ENCODE measurements around the gene TEX2.

Gene TEX2

DNA sequence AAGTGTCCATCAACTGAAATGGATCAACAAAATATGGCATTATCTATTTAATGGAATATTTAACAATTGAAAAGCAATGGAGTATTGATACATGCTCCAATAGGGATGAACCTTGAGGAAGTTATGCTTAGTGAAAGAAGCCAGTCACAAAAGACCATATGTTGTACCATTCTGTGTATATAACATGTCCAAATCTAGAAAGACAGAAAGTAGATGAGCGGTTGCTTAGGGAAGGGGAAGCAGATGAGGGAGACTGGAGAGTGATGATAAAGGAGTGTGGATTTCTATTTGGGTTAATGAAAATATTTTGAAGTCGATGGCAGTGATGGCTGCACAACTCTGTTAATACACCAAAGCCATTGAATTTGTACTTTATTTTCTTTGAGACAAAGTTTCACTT is 124.6 kb downstream of the TEX2 start:
- H3K36me3 ChIP-seq (ENCODE audit: control insufficient read depth in 2 of 2, insufficient read depth in 2 of 2, low read length in 2 of 2) = no peaks in the 10 kb centered on the region
- H3K27me3 ChIP-seq (ENCODE audit: control insufficient read depth in 1 of 2, insufficient read depth in 2 of 2, low read length in 2 of 2) = no peaks in the 10 kb centered on the region
- H3K9ac ChIP-seq (ENCODE audit: low read length in 2 of 2) = no peak overlapping the region
- H3K27ac ChIP-seq (ENCODE audit: low read length) = no peak overlapping the region
- no peaks in the 10 kb centered on the region for H3K9me3 ChIP-seq (ENCODE audit: control insufficient read depth in 2 of 2, low read length in 2 of 2)
- no peak overlapping the region for H3K4me3 ChIP-seq (ENCODE audit: low read length in 2 of 2)
- no peaks in the 10 kb centered on the region for H3K4me1 ChIP-seq (ENCODE audit: control insufficient read depth, insufficient read depth, low read length)

DNA sequence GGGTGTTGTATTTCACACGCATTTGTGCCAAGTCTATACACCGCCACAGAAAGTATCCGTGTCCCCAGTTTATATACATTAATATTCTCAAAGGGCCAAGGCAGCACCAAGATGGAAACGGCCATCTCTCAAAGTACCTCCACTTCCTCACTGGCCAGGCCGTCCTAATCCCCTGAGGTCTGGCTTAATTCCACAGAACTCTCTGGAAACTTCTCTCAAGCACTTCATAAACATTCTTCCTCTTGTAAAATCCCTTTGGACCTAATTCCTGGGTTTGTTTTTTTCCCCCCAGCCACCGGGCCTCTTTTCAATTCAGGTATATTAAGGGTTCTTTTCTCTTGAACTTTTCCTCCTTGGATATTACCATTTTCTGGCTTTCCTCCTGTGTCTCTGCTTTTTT is 128.1 kb downstream of the TEX2 start:
- no peak overlapping the region for H3K9ac ChIP-seq (ENCODE audit: low read length in 2 of 2)
- H3K27me3 ChIP-seq (ENCODE audit: control insufficient read depth in 1 of 2, insufficient read depth in 2 of 2, low read length in 2 of 2) = no peaks in the 10 kb centered on the region
- H3K27ac ChIP-seq (ENCODE audit: low read length) = no peak overlapping the region
- peaks cover 8% of the 10 kb centered on the region for H3K4me1 ChIP-seq (ENCODE audit: control insufficient read depth, insufficient read depth, low read length)
- H3K36me3 ChIP-seq (ENCODE audit: control insufficient read depth in 2 of 2, insufficient read depth in 2 of 2, low read length in 2 of 2) = no peaks in the 10 kb centered on the region
- H3K9me3 ChIP-seq (ENCODE audit: control insufficient read depth in 2 of 2, low read length in 2 of 2) = no peaks in the 10 kb centered on the region
- H3K4me3 ChIP-seq (ENCODE audit: low read length in 2 of 2) = no peak overlapping the region

DNA sequence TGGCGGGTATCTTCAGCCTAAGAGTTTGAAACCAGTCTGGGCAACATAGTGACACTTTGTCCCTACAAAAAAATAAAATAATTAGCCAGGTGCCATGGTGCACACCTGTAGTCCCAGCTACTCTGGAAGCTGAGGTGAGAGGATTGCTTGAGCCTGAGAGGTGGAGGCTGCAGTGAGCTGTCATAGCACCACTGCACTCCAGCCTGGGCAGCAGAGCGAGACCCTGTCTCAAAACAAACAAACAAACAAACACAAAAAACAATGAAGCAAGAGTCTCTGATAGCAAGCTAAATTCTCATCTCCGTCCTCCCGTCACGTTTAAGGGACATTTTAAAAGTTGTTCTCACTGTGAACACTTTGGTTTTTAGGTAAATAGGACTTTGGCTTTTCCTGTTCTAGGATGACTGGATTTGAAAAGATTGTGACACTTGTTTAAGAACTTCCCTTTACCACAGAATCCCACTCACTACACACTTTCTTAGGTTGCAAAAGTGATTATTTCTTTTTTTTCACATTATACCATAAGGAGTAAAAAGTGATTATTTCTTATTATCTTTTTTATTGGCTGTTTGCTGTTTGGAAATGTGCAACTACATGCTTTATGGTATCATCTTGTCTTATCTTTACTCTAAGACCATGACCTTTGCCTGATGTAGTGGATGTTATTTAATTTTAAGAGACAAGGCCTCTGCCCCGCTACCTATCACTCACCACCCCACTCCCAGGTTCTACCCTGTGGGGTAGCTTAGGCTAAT is 128.7 kb downstream of the TEX2 start:
- Histone ChIP-seq H3K9ac (ENCODE audit: low read length in 2 of 2) (no peak overlapping the region), H3K4me1 (ENCODE audit: control insufficient read depth, insufficient read depth, low read length) (peaks cover 8% of the 10 kb centered on the region), H3K4me3 (ENCODE audit: low read length in 2 of 2) (no peak overlapping the region), H3K27ac (ENCODE audit: low read length) (no peak overlapping the region), H3K9me3 (ENCODE audit: control insufficient read depth in 2 of 2, low read length in 2 of 2) (no peaks in the 10 kb centered on the region), H3K27me3 (ENCODE audit: control insufficient read depth in 1 of 2, insufficient read depth in 2 of 2, low read length in 2 of 2) (no peaks in the 10 kb centered on the region), H3K36me3 (ENCODE audit: control insufficient read depth in 2 of 2, insufficient read depth in 2 of 2, low read length in 2 of 2) (no peaks in the 10 kb centered on the region)

DNA sequence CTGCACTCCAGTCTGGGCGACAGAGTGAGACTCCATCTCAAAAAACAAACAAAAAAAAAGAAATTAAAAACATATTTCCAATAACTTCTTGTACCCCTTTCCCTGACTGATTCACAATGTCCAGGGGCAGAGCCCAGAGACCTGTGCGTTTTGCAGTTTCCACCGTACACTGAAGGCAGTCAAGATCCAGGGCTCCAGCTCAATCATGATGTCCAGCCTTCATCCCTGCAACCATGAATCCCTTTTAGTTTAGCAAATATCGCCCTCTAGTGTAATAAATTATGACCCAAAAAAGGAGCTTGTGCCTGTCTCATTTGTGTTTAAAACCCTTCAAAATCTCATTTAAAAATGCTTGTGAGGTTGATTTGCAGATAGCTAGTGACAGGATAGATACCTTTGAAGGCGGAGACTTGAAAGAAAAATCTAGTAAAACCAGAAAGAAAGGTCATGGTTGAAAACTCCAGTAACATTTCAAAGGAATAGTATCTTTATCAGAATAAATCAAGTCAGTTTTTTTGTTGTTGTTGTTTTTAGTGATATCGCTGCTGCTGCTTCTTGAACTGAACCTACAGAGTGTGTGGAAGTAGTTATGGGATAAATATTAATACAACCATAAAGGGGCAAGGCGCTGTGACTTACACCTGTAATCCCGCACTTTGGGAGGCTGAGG is 129.4 kb downstream of the TEX2 start:
- no peaks in the 10 kb centered on the region for H3K27me3 ChIP-seq (ENCODE audit: control insufficient read depth in 1 of 2, insufficient read depth in 2 of 2, low read length in 2 of 2)
- H3K27ac ChIP-seq (ENCODE audit: low read length) = no peak overlapping the region
- H3K9ac ChIP-seq (ENCODE audit: low read length in 2 of 2) = no peak overlapping the region

DNA sequence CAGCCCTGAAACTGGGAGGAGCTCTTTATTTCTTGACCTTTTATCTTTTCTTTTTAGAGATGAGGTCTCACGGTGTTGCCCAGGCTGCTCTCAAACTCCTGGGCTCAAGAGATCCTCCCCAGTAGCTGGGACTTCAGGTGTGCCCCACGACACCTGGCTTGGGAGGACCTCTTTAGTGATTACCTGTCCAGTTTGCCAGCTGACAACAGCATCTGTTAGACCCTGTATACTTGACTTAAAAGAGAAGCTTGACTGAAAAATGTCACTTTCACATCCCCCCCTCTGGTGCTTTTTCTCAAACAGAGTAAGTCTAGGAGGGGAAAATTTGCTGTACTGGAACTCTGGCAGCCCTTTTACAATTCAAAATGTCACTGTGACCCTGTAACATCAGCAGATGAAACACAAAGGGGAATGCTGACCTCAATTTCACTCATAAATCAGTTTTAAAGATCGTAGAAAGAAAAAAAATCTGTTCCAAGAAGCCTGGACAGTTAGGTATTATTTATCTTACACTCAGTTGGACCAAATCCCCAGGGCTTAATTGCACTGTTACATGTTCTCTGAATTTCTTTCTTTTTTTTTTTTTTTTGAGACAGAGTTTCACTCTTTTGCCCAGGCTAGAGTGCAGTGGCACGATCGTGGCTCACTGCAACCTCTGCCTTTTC is 131.3 kb downstream of the TEX2 start:
- Histone ChIP-seq H3K9me3 (ENCODE audit: control insufficient read depth in 2 of 2, low read length in 2 of 2) (no peaks in the 10 kb centered on the region), H3K4me3 (ENCODE audit: low read length in 2 of 2) (no peak overlapping the region), H3K4me1 (ENCODE audit: control insufficient read depth, insufficient read depth, low read length) (peaks cover 14% of the 10 kb centered on the region), H3K27me3 (ENCODE audit: control insufficient read depth in 1 of 2, insufficient read depth in 2 of 2, low read length in 2 of 2) (no peaks in the 10 kb centered on the region), H3K36me3 (ENCODE audit: control insufficient read depth in 2 of 2, insufficient read depth in 2 of 2, low read length in 2 of 2) (no peaks in the 10 kb centered on the region), H3K27ac (ENCODE audit: low read length) (no peak overlapping the region), H3K9ac (ENCODE audit: low read length in 2 of 2) (no peak overlapping the region)

More for the DNA sequence above, 129.4 kb downstream of the TEX2 start:
- Histone ChIP-seq H3K4me1 (ENCODE audit: control insufficient read depth, insufficient read depth, low read length) (peaks cover 13% of the 10 kb centered on the region), H3K9me3 (ENCODE audit: control insufficient read depth in 2 of 2, low read length in 2 of 2) (no peaks in the 10 kb centered on the region), H3K4me3 (ENCODE audit: low read length in 2 of 2) (no peak overlapping the region), H3K36me3 (ENCODE audit: control insufficient read depth in 2 of 2, insufficient read depth in 2 of 2, low read length in 2 of 2) (no peaks in the 10 kb centered on the region)

DNA sequence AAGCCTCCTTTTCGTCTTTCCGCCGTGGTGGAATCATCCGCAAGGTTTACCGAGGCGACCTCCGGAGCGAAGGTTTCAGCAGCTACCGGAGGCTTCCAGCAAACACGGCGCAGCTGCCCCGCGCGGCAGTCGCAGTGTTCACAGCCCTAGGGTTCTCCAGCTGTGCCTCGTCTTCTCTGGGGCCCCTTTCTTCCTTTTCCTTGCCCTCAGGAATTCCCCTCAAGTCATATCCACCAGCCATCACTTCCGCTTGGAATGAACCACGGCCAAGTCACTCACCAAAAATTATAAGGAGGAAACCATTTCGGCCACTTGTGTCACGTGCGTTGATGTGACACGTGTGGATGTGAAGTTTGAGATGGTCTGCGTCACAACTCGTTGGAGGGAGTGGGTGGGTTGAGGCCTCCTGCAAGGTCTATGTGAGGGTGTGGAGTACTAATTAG is 132.5 kb downstream of the TEX2 start:
- Histone ChIP-seq H3K9ac (ENCODE audit: low read length in 2 of 2) (peak overlapping the region; percentile 77 to 90), H3K27me3 (ENCODE audit: control insufficient read depth in 1 of 2, insufficient read depth in 2 of 2, low read length in 2 of 2) (no peaks in the 10 kb centered on the region), H3K4me1 (ENCODE audit: control insufficient read depth, insufficient read depth, low read length) (peaks cover 14% of the 10 kb centered on the region), H3K27ac (ENCODE audit: low read length) (peak overlapping the region; percentile 89), H3K4me3 (ENCODE audit: low read length in 2 of 2) (peak overlapping the region; percentile 61 to 78), H3K9me3 (ENCODE audit: control insufficient read depth in 2 of 2, low read length in 2 of 2) (no peaks in the 10 kb centered on the region), H3K36me3 (ENCODE audit: control insufficient read depth in 2 of 2, insufficient read depth in 2 of 2, low read length in 2 of 2) (no peaks in the 10 kb centered on the region)

DNA sequence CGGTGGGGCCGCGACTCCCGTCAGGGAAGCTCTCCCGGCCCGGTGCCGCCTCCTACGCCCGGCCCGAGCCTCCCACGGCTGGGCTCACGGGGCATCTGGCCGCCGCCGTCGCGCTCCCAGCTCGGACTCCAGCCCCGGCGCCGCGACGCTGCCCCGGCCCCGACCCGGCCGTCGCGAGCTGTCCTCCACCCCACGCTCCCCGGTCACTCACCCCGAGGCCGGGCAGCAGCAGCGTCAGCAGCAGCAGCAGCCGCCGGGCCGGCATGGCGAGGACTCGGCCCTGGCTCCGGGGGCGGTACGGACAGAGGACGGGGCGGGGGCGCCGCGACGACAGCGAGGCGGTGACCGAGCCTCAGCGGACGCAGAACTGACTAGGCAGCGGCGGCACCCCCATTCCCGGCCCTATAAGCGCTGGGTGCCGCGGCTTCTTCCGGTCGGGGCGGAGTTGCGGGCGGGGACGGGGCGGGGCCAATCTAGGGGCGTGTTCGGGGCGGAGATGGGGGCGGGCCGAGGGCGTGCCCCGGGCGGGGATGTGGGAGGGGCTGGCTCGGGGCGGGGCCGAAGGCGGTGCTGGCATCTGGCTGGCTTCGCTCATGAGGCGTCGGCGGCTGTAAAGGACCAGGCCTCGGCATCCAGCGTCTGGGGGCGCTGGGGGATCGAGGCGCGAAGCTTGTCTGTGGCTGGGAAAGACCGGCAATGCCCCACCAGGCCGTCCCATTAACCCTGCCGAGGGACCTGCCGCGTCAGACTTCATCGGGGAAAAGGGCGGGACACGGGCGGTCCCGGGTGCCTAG is 133.1 kb downstream of the TEX2 start, which contains the start of gene ERN1:
Gene ERN1, minus strand, starts transcription at position 380 of the 794 bp plus-strand sequence. Its CDS starts 115 bp downstream, at position 265.
- no peaks in the 10 kb centered on the region for H3K9me3 ChIP-seq (ENCODE audit: control insufficient read depth in 2 of 2, low read length in 2 of 2)
- H3K27ac ChIP-seq (ENCODE audit: low read length) = peak within 1 kb of the TSS; percentile 89
- H3K36me3 ChIP-seq (ENCODE audit: control insufficient read depth in 2 of 2, insufficient read depth in 2 of 2, low read length in 2 of 2) = no peaks in the 10 kb centered on the region
- peak within 1 kb of the TSS; percentile 85 to 87 for H3K4me3 ChIP-seq (ENCODE audit: low read length in 2 of 2)
- peak within 1 kb of the TSS; percentile 86 to 90 for H3K9ac ChIP-seq (ENCODE audit: low read length in 2 of 2)
- no peaks in the 10 kb centered on the region for H3K27me3 ChIP-seq (ENCODE audit: control insufficient read depth in 1 of 2, insufficient read depth in 2 of 2, low read length in 2 of 2)
- peaks cover 14% of the 10 kb centered on the region for H3K4me1 ChIP-seq (ENCODE audit: control insufficient read depth, insufficient read depth, low read length)

DNA sequence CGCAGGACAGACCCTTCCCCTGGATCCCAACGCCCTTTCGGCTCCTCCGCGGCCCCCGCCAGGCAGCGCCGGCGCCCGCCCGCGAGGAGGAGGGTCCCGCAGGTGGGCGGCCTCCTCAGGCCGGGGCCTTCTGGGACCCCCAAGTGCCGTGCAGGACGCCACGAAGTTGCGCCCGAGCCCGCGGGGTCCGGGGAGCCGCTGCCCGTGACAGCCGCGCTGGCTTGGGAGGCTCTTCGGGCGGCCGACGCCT is 133.6 kb downstream of the TEX2 start:
- no peaks in the 10 kb centered on the region for H3K9me3 ChIP-seq (ENCODE audit: control insufficient read depth in 2 of 2, low read length in 2 of 2)
- peak overlapping the region; percentile 85 to 87 for H3K4me3 ChIP-seq (ENCODE audit: low read length in 2 of 2)
- peak overlapping the region; percentile 89 for H3K27ac ChIP-seq (ENCODE audit: low read length)
- H3K4me1 ChIP-seq (ENCODE audit: control insufficient read depth, insufficient read depth, low read length) = peaks cover 14% of the 10 kb centered on the region
- no peaks in the 10 kb centered on the region for H3K36me3 ChIP-seq (ENCODE audit: control insufficient read depth in 2 of 2, insufficient read depth in 2 of 2, low read length in 2 of 2)
- no peaks in the 10 kb centered on the region for H3K27me3 ChIP-seq (ENCODE audit: control insufficient read depth in 1 of 2, insufficient read depth in 2 of 2, low read length in 2 of 2)
- peak overlapping the region; percentile 81 to 86 for H3K9ac ChIP-seq (ENCODE audit: low read length in 2 of 2)

DNA sequence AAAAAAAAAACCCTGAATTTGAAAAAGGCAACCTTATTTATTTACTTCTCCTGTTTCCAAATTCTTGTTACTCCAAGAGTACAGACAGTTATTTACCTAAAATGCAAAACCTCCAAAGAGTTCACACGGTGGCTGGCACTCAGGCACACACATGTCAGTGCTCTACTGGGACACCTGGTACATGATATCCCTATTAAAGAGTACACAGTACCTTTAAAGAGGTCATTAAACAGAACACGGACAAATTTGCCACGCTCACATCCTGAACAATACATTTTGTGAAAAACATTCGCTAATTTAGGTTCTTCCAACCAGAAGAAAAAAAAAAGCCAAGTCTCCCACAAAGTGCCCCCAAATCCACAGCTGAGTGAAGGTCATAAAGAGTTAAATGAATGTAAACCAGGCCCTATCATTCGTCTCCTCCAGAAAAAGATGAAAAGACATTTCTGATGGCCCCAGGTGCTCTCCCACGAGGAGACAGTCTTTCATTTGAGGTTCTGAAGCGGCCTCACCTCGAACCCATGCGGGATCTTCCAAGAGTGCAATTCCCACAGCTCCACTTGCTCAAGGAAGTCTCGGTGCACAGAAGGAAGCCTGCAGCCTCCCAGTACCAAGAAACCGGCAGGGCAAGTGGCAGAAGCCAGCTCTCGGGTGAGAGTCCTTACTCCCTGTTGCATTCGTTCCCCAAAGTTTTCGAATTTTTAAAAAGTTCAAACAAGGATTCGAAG is 134.1 kb downstream of the TEX2 start:
- Histone ChIP-seq H3K27me3 (ENCODE audit: control insufficient read depth in 1 of 2, insufficient read depth in 2 of 2, low read length in 2 of 2) (no peaks in the 10 kb centered on the region), H3K4me1 (ENCODE audit: control insufficient read depth, insufficient read depth, low read length) (peaks cover 14% of the 10 kb centered on the region), H3K9me3 (ENCODE audit: control insufficient read depth in 2 of 2, low read length in 2 of 2) (no peaks in the 10 kb centered on the region), H3K9ac (ENCODE audit: low read length in 2 of 2) (peak overlapping the region; percentile 81 to 86), H3K27ac (ENCODE audit: low read length) (peak overlapping the region; percentile 89), H3K4me3 (ENCODE audit: low read length in 2 of 2) (peak overlapping the region; percentile 85 to 87), H3K36me3 (ENCODE audit: control insufficient read depth in 2 of 2, insufficient read depth in 2 of 2, low read length in 2 of 2) (no peaks in the 10 kb centered on the region)

DNA sequence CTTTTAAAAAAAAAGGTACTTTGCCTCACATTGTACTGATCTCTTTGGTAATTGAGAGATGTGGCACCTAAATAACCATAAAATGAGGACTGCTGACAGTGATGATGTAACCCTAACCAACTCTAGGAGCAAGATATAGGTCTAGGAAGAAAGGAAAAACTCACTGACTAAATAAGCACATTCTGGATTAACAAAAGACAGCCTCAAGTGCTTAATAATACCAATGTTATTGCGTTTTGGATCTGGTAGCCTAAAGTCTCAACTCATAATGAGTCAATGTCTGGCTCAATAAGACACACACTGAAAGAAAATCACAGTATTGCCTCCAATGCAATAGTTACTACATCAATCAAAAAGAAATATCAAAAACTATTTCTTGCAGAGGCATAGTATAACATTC is 136.1 kb downstream of the TEX2 start:
- H3K4me1 ChIP-seq (ENCODE audit: control insufficient read depth, insufficient read depth, low read length) = peaks cover 14% of the 10 kb centered on the region
- H3K27ac ChIP-seq (ENCODE audit: low read length) = no peak overlapping the region
- H3K9ac ChIP-seq (ENCODE audit: low read length in 2 of 2) = no peak overlapping the region
- H3K27me3 ChIP-seq (ENCODE audit: control insufficient read depth in 1 of 2, insufficient read depth in 2 of 2, low read length in 2 of 2) = no peaks in the 10 kb centered on the region
- H3K9me3 ChIP-seq (ENCODE audit: control insufficient read depth in 2 of 2, low read length in 2 of 2) = no peaks in the 10 kb centered on the region
- H3K36me3 ChIP-seq (ENCODE audit: control insufficient read depth in 2 of 2, insufficient read depth in 2 of 2, low read length in 2 of 2) = no peaks in the 10 kb centered on the region
- no peak overlapping the region for H3K4me3 ChIP-seq (ENCODE audit: low read length in 2 of 2)
